WTC11 (cell line): ENCODE data around the gene SHANK1. TPM values are rescaled to one million over a fixed set of nuclear protein-coding genes. Genes with fewer than 3 reads are reported as not detected.

ENCODE experiments used
- ATAC-seq: fragments of 200-7000 bp; cut with Tn5 transposase; 2 replicates; pipeline ENCODE4 v1.10.0; 2021; ENCODE audit warnings: mild to moderate bottlenecking, moderate library complexity
- CTCF ChIA-PET: fragments of 300-600 bp; sonication (Branson Sonifier 250); formaldehyde crosslinking; loops from one replicate; lab custom pipeline; 2021; ENCODE audit warnings: antibody characterized with exemption; lab: Charles Lee
- POLR2A ChIA-PET: fragments of 350-600 bp; sonication (Branson Sonifier 250); formaldehyde crosslinking; loops from one replicate; lab custom pipeline; 2021; ENCODE audit warnings: antibody characterized with exemption; lab: Charles Lee
- DNase-seq: peaks from one replicate; pipeline ENCODE4 v3.0.0; 2021; ENCODE audit warnings: low spot score
- H3K27ac Mint-ChIP-seq: 2 replicates; pipeline ENCODE4 v1.8.0; 2021; ENCODE audit warnings: mixed read lengths
- H3K27me3 Mint-ChIP-seq: 2 replicates; pipeline ENCODE4 v1.8.0; 2021; ENCODE audit warnings: low read depth, mild to moderate bottlenecking, moderate library complexity, mixed read lengths
- H3K36me3 Mint-ChIP-seq: 2 replicates; pipeline ENCODE4 v1.8.0; 2021; ENCODE audit warnings: mixed read lengths
- H3K4me1 Mint-ChIP-seq: 2 replicates; pipeline ENCODE4 v1.8.0; 2022; ENCODE audit warnings: mixed read lengths
- H3K4me3 Mint-ChIP-seq: 2 replicates; pipeline ENCODE4 v1.8.0; 2021; ENCODE audit warnings: mild to moderate bottlenecking, moderate library complexity, mixed read lengths
- H3K9me3 Mint-ChIP-seq: 2 replicates; pipeline ENCODE4 v1.8.0; 2021; ENCODE audit warnings: mixed read lengths
- AR ChIP-seq: fragments of 250-450 bp; sonication (Bioruptor Pico); IDR thresholded peaks from 2 replicates; pipeline ENCODE4 v1.9.0; 2021; ENCODE audit warnings: mild to moderate bottlenecking
- CBFB ChIP-seq: sonication (generic); formaldehyde crosslinking; IDR thresholded peaks from 2 replicates; pipeline ENCODE4 v1.8.1; 2022; ENCODE audit warnings: mild to moderate bottlenecking, low read depth, missing genetic modification reagents
- EMX1 ChIP-seq: fragments of 250-450 bp; sonication (Bioruptor Pico); IDR thresholded peaks from 2 replicates; pipeline ENCODE4 v1.8.0; 2021; ENCODE audit warnings: mild to moderate bottlenecking
- ERG ChIP-seq: fragments of 250-450 bp; sonication (Bioruptor Pico); IDR thresholded peaks from 2 replicates; pipeline ENCODE4 v1.8.0; 2021; ENCODE audit warnings: mild to moderate bottlenecking
- ESRRA ChIP-seq: sonication (generic); formaldehyde crosslinking; IDR thresholded peaks from 2 replicates; pipeline ENCODE4 v1.8.1; 2022; ENCODE audit warnings: mild to moderate bottlenecking, missing genetic modification reagents, borderline replicate concordance
- FOXJ3 ChIP-seq: sonication (generic); formaldehyde crosslinking; IDR thresholded peaks from 2 replicates; pipeline ENCODE4 v1.9.0; 2021; ENCODE audit warnings: missing genetic modification reagents, mild to moderate bottlenecking, borderline replicate concordance
- JAZF1 ChIP-seq: fragments of 250-450 bp; sonication (Bioruptor Pico); IDR thresholded peaks from 2 replicates; pipeline ENCODE4 v1.9.0; 2021; ENCODE audit warnings: moderate library complexity, mild to moderate bottlenecking, inconsistent platforms
- MAX ChIP-seq: sonication (generic); formaldehyde crosslinking; IDR thresholded peaks from 2 replicates; pipeline ENCODE4 v1.8.0; 2022; ENCODE audit warnings: mild to moderate bottlenecking, missing genetic modification reagents
- MLX ChIP-seq: sonication (generic); formaldehyde crosslinking; IDR thresholded peaks from 2 replicates; pipeline ENCODE4 v1.8.1; 2023; ENCODE audit warnings: mild to moderate bottlenecking, missing genetic modification reagents, moderate library complexity
- NFE2L1 ChIP-seq: sonication (generic); formaldehyde crosslinking; IDR thresholded peaks from 2 replicates; pipeline ENCODE4 v1.8.1; 2023; ENCODE audit warnings: missing genetic modification reagents
- NR1H2 ChIP-seq: sonication (generic); formaldehyde crosslinking; IDR thresholded peaks from 2 replicates; pipeline ENCODE4 v1.9.0; 2021; ENCODE audit warnings: mild to moderate bottlenecking, moderate library complexity, missing genetic modification reagents
- NR3C1 ChIP-seq: sonication (generic); formaldehyde crosslinking; conservative IDR thresholded peaks from 2 replicates; pipeline ENCODE4 v1.8.1; 2023; ENCODE audit warnings: low read depth, mild to moderate bottlenecking, missing genetic modification reagents
- USF2 ChIP-seq: sonication (generic); formaldehyde crosslinking; IDR thresholded peaks from 2 replicates; pipeline ENCODE4 v1.8.1; 2023; ENCODE audit warnings: mild to moderate bottlenecking, missing genetic modification reagents, moderate library complexity
- ZNF232 ChIP-seq: sonication (generic); formaldehyde crosslinking; IDR thresholded peaks from 2 replicates; pipeline ENCODE4 v1.8.0; 2022; ENCODE audit warnings: mild to moderate bottlenecking, missing genetic modification reagents
- ZNF512 ChIP-seq: sonication (generic); formaldehyde crosslinking; IDR thresholded peaks from 2 replicates; pipeline ENCODE4 v1.8.1; 2022; ENCODE audit warnings: missing genetic modification reagents, borderline replicate concordance
- ZNF532 ChIP-seq: fragments of 250-450 bp; sonication (Bioruptor Pico); IDR thresholded peaks from 2 replicates; pipeline ENCODE4 v1.9.0; 2021; ENCODE audit warnings: mild to moderate bottlenecking, borderline replicate concordance
- total RNA-seq: library from RNA; stranded (reverse); gene quantifications from 3 replicates; pipeline ENCODE4 v1.2.3, GENCODE V29; 2021
- TF ChIP-seq, protein P1 (sequence below): fragments of 250-450 bp; sonication (Bioruptor Pico); IDR thresholded peaks from 2 replicates; pipeline ENCODE4 v2.1.2; 2022; ENCODE audit warnings: mild to moderate bottlenecking, moderate library complexity

The SHANK1 gene
- total RNA-seq, 1 experiment from 2014 or later: 8.7 TPM

DNA sequence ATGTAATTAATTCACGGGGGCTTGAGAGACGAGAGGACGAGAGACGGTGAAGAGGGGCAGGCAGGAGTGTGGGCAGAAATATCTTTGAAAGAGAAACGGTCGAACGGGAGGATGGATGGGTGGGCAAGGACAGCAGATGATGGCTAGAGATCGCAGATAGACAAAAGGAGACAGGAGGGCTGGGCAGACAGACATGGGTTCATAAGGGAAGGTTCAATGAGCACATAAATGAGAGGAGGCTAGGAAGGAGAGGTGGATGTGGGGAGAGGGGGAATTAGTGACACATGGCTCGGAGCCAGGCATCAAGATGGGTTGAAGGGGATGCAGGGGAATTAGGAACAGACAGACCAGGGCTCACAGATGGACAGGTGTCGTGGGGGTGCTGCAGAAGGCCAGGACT, 81.0 kb downstream of the SHANK1 start:
- POLR2A ChIA-PET: no interaction called here
- Mint-ChIP-seq H3K9me3 (peaks cover 18% of the 10 kb centered on the region), H3K27me3 (peaks cover 31% of the 10 kb centered on the region)

More for the DNA sequence above, 81.0 kb downstream of the SHANK1 start:
- DNase-seq: no peak
- Mint-ChIP-seq H3K36me3 (peaks cover 36% of the 10 kb centered on the region), H3K4me3 (peak overlapping the region; percentile 88), H3K27ac (no peak overlapping the region), H3K4me1 (peaks cover 16% of the 10 kb centered on the region)
- no peak for TF ChIP-seq NR3C1 (CRISPR knock-in tag)
- TF ChIP-seq ZNF232 (CRISPR knock-in tag): no peak
- TF ChIP-seq ZNF532 (CRISPR knock-in tag): no peak
- TF ChIP-seq FOXJ3 (CRISPR knock-in tag): no peak
- no peak for TF ChIP-seq JAZF1 (CRISPR knock-in tag)
- TF ChIP-seq, protein P1, sequence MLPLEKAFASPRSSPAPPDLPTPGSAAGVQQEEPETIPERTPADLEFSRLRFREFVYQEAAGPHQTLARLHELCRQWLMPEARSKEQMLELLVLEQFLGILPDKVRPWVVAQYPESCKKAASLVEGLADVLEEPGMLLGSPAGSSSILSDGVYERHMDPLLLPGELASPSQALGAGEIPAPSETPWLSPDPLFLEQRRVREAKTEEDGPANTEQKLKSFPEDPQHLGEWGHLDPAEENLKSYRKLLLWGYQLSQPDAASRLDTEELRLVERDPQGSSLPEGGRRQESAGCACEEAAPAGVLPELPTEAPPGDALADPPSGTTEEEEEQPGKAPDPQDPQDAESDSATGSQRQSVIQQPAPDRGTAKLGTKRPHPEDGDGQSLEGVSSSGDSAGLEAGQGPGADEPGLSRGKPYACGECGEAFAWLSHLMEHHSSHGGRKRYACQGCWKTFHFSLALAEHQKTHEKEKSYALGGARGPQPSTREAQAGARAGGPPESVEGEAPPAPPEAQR (CRISPR knock-in tag): no peak
- TF ChIP-seq MLX: no peak
- TF ChIP-seq MAX (CRISPR knock-in tag): no peak
- TF ChIP-seq NR1H2: no peak
- TF ChIP-seq ESRRA: no peak
- no peak for TF ChIP-seq CBFB (CRISPR knock-in tag)
- no peak for TF ChIP-seq ZNF512 (CRISPR knock-in tag)
- TF ChIP-seq USF2 (CRISPR knock-in tag): no peak
- TF ChIP-seq NFE2L1 (CRISPR knock-in tag): no peak
- TF ChIP-seq ERG: no peak
- no peak for TF ChIP-seq EMX1 (CRISPR knock-in tag)
- no peak for TF ChIP-seq AR (CRISPR knock-in tag)
- CTCF ChIA-PET: interaction anchor here (0.6 to 1.5 kb wide), 5 partner anchors 10 to 156 kb away, joined by 3 to 7 read pairs (median 4); no protein-coding TSS in a partner anchor
- ATAC-seq: no peak
